GM12873 (cell line): ENCODE measurements around the gene KNOP1.

Experiments
- TF ChIP-seq, protein P1 (sequence below): IDR thresholded peaks from 2 replicates; pipeline ENCODE4 v1.5.1; 2012; ENCODE audit warnings: low read depth, mild to moderate bottlenecking, moderate library complexity, low read length, control low read depth; ENCODE audit not compliant: insufficient read depth; ENCODE audit errors: missing control alignments

The KNOP1 gene

GRCh38 chr16:19705146-19705501 lies 12.9 kb downstream of the KNOP1 start:
- TF ChIP-seq, protein P1, sequence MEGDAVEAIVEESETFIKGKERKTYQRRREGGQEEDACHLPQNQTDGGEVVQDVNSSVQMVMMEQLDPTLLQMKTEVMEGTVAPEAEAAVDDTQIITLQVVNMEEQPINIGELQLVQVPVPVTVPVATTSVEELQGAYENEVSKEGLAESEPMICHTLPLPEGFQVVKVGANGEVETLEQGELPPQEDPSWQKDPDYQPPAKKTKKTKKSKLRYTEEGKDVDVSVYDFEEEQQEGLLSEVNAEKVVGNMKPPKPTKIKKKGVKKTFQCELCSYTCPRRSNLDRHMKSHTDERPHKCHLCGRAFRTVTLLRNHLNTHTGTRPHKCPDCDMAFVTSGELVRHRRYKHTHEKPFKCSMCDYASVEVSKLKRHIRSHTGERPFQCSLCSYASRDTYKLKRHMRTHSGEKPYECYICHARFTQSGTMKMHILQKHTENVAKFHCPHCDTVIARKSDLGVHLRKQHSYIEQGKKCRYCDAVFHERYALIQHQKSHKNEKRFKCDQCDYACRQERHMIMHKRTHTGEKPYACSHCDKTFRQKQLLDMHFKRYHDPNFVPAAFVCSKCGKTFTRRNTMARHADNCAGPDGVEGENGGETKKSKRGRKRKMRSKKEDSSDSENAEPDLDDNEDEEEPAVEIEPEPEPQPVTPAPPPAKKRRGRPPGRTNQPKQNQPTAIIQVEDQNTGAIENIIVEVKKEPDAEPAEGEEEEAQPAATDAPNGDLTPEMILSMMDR = no peak

GRCh38 chr16:19704321-19705145 lies 13.5 kb downstream of the KNOP1 start:
- TF ChIP-seq, protein P1 = no peak

- TF ChIP-seq, protein P1 = no peak
Observed at GRCh38 chr16:19703172-19703889, 14.7 kb downstream of the KNOP1 start.

DNA sequence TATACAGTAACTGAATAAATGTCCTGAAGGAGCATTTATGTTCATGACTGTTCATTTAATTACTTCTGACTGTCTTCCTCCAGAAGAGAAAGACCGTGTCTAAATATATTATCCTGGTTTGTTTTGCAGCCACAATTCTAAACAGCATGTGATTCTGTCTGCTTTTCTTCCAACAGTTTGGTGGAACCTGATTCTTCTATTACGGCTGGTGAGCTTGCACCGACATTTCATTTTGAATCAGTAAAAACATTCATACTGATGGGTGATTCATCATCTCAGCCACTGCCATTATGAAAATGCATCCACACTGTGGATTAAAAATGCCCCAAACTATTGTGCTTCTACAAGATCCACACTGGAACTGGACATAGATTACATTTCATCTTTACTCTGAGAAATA lies 16.9 kb downstream of the KNOP1 start:
- TF ChIP-seq, protein P1 = no peak

DNA sequence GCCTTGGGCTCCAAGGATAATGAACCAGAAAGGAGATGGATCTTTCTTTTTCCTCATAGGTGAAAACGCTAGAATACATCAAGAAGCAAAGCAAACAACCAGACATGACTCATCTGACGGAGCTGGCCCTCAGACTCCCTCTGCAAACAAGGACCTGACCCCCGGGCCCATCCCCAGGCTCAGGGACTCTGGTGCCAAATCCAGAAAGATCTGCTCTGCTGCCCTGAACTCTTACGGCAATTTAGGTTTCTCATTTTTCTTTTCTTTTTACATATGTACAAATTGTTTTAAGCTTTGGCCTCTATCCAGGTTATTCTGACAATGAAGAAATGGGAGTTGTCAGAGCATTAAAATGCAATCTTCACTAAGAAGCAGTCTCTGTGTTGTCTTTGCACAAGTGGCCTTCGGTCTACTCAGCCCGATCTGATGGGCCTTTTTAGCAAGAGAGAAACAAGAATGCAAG lies 17.7 kb downstream of the KNOP1 start:
- TF ChIP-seq, protein P1 = no peak

DNA sequence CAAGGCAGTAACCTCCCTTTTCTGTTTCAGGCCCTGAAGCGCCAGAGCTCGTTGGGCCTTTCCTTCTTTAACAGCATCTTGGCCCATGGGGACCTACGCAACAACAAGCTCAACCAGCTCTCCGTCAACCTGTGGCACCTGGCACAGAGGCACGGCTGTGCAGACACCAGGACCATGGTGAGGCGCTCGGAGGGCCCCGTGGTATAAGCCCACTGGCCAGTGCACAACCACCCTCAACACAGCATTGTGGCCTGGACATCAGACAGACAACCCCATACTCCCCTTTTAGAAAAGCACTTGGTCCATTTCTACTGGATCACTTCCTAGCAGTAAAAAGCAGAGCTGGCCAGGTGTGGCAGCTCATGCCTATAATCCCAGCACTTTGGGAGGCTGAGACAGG lies 18.6 kb downstream of the KNOP1 start:
- TF ChIP-seq, protein P1 = no peak
